COLO829 (cell line): ENCODE data around the gene TMEM140.
"Not testable (repeated sequence)": the region's sequence is repeated elsewhere in the genome, so short reads cannot be mapped to it uniquely, and the experiment has no call there.

Experiments used
- DNase-seq: peaks from one replicate; pipeline ENCODE4 v3.0.0; 2012; ENCODE audit warnings: low spot score

Gene TMEM140

DNA sequence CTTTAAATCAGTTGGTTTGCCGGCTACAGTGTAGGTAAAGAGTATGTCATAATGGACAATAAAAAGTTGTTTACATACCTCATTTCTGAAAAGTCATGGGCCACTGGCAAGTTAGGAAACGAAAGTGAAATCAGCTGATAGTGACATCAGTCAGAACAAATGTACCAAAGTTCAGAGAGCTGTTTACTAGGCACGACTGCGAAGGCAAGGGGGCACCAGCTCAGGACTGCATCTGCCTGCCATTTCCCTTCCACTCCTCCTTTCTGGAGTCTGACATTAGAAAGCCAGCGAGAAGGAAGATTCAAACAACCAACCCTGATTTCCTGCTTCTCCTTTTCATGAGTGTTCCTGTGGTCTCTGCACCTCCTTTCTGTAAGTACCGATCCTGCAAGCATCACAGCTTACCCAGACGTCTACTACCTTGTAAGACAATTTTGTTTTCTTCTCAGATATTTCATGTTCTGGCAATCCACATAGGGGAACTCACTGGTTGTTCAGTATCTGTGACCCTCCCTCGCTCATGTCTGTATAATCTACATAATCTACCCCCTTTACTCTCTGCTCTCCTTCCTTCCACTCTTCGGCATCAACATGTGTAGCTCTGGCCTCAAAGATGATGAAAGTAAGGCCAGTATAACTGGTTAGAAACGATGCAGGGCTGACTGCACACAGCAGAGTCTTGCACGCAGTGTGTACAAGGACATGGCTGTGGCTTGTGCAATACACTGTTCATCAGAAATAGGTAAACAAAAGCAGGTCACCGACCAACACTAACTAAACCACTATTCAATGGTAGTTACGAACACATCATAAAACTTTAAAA is at the start of gene TMEM140:
Gene TMEM140, plus strand, starts transcription at position 174 of the 823 bp plus-strand sequence. CDS start 16,370 bp downstream, outside the sequence.
- DNase-seq, result peak; percentile 76

DNA sequence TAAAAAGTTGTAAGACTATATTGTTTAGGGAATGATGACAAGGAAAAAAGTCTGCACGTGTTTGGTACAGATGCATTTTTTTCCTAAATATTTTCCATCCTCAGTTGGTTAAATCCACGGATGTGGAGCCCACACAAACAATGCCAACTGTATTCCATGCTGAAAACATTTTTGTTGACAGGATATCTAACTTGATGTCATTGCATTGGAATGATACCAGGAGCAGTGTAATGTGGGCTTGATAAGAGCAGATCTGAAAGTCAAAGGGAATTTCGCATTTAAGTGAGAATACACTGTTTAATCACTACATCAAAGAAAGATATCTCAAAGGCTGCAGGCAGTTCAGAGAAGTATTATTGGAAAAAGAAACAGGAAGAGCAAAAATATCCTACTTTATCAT is 49.5 kb upstream of the TMEM140 start:
- peak; percentile 69 for DNase-seq

DNA sequence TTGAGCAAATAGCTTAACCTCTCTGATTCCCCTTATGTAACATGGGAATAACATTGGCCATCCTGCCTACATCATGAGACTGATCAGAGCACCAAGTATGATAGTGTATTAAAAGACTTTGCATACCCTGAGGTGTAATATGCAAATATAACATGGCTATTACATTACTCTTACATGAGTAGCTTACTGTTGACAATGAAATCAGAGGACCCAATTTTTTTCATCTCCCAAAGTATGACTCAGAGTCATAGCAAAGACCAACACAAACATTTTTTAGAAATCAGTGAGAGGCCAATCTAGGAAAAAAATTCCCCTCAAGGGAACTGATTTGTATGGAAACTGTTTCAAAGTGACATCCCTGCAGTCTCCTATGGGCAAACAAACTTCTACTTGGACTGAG is 47.0 kb upstream of the TMEM140 start:
- peak; percentile 67 for DNase-seq

DNA sequence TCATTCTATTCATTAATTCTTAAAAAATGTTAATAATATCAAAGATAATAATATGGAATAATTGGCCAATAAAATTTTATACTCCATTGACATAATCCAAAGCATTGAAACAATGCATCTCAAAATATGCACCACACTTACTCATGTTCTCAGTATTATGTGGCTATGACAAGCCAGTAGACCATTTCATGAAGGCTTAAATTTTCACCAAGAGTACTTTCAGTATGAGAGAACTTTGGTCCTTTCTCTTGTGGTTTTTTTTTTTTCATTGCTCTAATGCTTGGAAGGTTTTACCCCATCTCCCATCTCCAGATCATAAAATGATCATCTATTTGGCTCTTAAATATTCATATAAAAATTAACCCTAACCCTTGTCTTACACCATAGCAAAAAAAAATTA is 45.5 kb upstream of the TMEM140 start:
- DNase-seq, result no peak

DNA sequence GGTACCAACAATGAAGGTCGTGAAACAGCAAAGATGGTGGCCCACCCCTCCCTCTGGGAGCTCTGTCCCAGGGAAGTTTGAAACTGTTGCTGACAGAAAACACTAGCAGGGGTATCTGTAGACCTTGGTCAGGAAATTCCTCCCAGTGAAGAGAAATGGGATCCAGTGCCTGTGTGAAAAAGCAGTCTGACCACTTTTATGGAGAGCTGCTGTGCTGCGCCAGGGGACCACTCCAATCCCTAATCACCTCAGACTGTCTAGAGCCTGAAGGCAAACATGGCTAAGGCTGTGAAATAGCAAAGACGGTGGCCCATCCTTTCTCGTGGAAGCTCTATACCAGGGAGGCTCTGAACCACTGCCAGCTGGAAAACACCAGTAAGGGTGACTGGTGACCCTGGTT is 38.3 kb upstream of the TMEM140 start:
- DNase-seq, result no peak

DNA sequence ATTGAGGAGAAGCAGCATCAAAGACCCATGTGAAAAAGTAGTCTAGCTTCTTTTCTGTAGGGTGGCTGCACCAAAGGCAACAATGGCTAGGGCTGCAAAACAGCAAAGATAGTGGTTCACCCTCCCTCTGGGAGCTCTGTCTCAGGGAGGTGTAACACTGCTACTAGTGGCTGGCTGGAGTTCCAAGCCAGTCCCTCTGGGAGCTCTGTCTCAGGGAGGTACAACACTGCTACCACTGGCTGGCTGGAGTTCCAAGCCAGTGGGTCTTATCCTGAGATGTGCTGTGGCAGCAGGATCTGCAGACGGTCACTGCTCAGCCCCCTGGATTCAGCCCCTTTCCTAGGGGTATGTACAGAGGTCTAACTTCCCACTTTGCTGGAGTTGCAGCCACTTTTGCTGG is 37.9 kb upstream of the TMEM140 start:
- no peak for DNase-seq

DNA sequence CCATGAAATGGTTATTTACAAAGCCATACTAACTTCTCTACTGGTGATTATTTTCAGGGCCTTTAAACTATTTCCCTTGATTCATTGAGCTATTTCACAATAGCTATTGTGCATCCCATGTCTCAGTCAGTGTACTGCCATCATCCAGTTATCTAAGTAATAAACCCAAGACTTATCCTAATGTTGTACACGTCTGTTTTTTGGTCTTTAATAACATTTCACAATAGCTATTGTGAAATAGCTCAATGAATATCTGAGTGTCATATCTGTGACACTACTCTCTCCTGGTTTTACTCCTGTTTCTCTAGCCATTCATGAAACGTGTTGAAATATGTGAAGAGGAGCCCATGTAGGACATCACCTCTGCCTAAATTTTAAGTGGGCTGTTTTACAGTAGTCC is 36.5 kb upstream of the TMEM140 start:
- no peak for DNase-seq

DNA sequence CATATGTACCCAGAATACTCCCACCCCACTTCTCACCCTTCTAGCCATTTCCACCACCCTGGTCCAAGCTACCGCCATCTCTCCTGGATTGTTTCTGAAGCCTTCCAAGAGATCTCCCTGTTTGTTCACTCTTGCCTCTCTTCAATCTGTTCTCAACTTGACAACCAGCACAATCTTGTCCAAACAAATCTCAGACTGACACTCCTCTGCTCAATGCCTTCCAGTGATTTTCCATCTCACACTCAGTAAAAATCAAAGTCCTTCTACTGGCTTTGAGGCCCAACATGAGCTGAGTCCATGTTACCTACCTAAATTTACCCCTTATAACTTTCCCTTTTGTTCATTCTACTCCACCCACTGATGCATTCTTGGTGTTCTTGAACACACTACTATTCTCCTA is 33.2 kb upstream of the TMEM140 start:
- DNase-seq, result no peak

DNA sequence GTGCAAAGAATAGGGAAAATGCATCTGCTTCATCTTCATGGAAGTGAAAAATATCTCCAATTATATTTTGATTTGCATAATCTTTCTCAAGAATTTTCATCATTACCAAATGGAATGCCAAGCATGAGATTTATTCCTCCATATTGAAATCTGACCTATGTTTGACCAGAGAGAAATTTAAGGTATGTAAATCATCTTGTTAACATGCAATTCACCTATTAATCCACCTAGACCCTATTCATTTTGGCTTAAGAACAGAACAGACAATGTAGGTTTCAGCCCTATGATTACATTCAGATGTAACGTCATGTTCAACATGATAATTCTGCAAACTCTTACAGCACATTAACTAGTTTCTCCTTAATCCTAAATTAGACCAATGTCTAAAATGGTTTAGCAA is 30.8 kb upstream of the TMEM140 start:
- DNase-seq, result no peak

DNA sequence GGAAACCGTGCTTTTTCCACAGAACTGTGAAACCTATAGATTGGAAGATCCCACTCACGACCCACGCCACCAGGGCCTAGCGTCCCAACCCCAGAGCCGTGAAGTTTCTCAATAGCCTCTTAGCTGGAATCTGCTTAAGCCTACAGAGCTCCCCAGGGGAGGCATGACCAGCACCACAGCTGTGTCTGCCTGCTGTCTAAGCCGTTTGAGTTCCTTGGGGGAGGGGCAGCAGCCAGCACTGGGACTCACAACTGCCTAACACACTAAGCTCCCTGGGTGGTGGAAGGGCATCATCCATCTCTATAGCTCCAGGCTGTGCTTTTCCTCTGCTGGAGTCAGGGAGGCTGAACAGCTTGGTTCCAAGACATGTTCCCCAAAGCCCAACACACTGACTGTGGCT is 26.0 kb upstream of the TMEM140 start:
- no peak for DNase-seq

DNA sequence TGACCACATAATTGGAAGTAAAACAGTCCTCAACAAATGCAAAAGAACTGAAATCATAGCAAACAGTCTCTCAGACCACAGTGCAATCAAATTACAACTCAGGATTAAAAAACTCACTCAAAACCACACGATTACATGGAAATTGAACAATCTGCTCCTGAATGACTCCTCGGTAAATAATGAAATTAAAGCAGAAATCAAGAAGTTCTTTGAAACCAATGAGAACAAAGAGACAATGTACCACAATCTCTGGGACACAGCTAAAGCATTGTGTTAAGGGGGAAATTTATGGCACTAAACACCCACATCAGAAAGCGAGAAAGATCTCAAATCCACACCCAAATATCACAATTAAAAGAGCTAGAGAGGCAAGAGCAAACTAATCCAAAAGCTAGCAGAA is 23.2 kb upstream of the TMEM140 start:
- DNase-seq, result not testable (repeated sequence)

DNA sequence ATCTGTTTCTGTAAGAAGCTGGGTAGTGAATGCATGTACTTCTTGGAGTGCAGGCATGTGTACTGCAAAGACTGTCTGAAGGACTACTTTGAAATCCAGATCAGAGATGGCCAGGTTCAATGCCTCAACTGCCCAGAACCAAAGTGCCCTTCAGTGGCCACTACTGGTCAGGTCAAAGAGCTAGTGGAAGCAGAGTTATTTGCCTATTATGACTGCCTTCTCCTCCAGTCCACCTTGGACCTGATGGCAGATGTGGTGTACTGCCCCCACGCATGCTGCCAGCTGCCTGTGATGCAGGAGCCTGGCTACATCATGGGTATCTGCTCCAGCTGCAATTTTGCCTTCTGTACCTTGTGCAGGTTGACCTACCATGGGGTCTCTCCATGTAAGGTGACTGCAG is 18.9 kb upstream of the TMEM140 start:
- no peak for DNase-seq

DNA sequence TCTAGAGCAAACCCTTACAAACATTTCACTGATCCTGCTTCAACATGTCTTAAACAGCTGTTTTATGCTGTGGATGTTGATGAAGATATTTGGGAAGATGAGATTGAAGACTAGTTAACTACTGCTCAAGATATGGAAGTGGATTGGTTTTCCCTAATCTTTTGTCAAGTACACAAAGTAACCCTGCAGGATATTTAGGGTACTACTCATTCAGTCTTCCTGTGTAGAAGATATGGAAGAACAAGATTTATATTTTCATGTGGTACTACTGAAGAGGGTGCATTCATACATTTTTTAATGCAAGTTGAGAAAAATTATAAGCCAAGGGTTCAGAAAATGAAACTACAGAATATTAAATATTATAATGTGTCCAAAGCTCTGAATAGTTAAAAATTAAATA is 18.3 kb upstream of the TMEM140 start:
- DNase-seq, result no peak

DNA sequence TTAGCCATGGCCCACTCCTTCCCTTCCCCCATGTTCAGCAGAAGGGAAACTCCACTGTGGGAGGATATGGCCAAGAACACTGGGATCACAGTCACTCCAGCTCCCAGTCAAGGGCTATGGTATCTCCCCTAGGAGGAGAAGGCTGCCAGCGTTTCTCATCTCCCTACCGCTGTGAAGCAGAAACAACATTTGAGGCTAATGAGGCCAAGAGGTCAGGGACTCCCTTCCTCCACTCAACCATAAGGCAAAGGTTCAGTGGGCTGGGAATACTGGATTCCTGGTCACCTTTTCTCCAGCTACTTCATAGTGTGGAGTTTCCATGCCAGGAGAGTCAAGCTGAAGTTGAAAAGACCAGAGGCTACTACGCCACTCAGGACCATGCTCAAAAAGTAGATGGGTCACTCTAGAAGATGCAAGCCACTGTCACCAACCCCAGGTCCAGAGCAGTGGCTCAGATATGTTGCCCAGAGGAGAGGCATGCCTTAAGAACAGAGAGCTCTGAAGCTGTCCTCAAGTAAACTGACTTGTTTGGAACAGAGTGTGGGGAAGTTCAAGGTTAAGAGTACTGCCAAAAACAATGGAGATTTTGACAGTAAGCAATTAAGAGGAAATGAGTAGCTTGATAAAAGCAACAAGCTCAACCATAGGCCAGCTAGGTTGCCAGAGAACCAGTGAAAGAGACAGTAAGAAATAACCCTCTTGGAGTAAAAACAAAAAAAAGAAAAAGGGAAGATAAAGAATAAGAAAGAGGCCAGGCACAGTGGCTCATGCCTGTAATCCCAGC is 3.8 kb upstream of the TMEM140 start:
- no peak for DNase-seq

DNA sequence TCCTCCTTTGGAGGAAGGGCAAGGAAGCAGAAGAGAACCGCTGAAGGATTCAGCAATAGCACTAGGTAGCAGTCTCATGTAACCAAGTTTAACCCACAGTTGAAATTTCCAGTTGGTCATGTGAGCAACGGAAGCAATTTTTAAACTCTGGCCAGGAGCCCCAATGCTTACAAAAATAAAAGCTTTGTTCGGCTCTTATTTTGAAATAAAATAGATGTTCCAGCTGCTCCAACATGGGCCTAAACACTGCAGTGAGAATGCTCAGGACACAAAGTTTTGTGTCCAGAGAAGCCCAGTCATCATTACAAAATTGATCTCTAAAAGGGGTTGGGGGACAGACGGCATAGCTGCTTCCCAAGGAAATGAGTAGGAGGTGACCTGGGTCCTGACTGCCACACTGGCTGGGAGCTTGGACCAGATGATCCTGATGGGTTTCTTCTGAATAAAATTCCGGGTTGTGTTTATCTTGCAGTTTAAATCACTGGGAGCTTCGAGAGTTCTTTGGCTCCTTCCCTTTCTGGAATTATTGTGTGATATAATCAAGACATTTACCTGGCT is 452 bp upstream of the TMEM140 start:
- peak; percentile 71 for DNase-seq

DNA sequence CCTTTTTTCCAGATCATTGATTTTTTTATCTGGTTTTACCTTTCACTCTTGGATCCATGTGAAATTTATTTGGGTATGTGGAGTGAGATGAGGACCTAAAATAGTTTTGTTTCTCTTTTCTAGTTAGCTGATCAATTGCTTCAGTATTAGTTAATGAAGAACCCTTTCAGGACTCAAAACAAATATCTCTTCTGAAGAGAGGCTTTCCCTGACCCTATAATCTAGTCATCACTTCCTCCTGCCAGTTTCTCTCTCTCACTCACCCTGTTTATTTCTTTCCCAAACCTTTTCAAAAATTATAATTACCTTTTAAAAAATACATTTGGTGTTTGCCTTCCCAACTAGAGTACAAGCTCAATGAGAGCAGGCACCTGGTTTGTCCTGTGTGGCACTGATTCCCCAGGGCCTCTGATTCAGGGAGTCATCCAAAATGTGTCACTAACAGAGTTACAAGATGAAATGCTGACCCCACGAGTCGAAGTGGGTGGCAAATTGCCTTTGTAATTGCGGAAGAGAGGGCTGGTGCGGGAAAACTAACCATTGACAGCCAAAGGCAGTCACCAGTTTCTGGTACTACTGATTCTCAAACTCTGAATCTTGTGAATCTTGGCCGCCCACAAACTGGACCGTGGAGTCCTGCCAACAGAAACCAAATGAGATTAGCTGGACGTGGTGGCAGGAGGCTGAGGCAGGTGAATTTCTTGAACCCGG is 2.4 kb downstream of the TMEM140 start:
- no peak for DNase-seq

DNA sequence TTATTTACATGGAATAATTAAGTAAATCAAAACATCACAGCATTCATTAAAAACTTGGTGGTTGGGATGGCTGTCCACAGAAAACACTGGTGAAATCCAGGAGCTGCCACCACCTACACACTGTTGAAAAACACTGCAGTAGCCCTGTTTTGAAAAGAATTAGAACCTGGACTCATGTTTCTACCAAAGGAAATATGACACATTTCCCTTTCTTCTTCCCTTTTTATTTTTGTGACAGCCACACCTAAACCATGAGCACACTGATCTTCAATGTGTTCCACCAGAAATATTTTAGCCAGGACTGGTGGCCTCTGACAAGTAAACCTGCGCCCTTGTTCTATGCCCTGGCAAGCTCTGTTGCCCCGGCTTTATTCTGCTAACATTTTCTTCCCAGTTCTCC is 3.3 kb downstream of the TMEM140 start:
- no peak for DNase-seq

DNA sequence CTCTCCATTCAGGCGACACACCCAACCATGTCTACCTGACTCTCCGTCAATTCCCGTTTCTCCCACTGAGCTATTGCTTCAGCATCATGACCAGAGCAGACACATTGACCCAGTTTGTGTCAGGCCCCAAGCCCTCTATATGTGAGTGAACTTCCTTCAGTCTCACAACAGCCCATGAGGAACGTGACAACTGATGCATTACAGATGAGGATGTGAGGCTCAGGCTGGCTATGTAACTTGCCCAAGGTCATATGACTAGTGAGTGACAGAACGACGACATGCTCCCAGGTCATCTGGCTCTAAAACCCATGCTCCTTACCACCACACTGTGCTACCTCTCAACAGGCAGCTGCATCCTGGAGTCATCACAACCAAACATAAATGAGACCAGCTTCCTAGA is 3.7 kb downstream of the TMEM140 start:
- no peak for DNase-seq

DNA sequence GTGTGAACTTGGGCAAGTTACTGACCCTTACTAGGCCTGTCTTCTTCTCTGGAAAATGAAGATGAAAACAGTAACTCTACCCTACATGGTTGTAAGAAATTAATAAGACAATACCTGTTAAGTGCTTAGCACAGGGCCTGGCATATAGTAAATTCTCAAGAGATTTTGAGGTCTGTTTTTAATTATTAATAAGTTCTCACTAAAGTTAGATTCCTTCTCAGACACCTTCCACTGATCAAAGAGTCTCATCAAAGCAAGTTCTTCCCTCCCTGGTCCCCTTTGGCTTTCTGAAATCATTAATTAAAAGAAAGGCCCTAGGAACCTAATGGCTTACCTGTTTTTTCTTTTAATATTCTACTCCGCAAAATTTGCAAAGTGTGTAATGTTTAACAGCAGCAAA is 4.6 kb downstream of the TMEM140 start:
- DNase-seq, result no peak

DNA sequence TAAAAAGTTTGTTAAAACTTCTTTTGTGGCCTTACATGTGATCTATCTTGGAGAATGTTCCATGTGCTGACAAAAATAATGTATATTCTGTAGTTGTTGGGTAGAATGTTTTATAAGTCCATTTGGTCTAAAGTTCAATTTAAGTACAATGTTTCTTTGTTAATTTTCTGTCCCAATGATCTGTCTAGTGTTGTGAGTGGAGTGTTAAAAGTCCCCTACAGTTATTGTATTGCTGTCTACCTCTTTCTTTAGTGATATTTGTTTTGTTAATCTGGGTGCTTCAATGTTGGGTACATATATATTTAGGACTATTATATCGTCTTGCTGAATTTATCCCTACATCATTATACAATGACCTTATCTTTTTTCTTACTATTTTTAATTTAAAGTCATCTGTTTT is 6.9 kb downstream of the TMEM140 start:
- no peak for DNase-seq

DNA sequence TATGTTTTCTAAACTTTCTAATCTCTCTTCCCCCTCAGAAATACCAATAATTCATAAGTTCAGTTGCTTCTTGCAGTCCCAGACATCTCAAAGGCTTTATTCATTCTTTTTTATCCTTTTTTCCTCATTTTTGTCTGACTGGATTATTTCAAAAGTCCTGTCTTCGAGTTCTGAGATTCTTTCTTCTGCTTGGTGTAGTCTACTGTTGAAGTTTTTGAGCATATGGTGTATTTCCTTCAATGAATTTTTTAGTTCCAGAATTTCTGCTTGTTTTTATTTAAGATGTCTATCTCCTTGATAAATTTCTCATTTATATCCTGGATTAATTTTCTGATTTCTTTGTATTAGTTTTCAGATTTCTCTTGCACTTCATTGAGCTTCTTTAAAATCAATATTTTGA is 8.4 kb downstream of the TMEM140 start:
- DNase-seq, result no peak

DNA sequence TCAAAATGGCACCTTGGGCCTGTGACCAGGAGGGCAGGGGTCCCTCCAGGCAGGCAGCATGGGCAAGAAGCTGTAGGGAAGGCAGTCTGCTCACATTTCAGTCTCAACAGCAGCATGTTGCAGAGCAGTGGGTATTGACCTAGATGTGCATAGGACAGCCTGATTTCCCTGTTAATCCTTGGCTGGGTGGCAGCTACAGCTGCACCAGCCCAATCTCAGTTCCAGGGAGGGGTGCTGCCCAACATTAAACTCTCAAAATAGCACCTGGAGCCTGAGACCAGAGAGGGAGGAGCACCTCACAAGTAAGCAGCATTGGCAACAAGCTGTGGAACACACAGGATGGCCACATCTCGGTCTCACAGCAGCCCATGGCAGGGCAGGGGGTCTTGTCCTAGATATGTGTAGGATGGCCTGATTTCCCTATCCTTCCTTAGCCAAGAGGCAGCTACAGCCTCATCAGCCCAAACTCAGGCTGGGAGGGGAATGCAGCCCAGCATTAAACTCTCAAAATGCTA is 10.3 kb downstream of the TMEM140 start:
- no peak for DNase-seq
